ENCODE data around the gene PARP14. TPM values are rescaled to one million over a fixed set of nuclear protein-coding genes. Genes with fewer than 3 reads are reported as not detected.
"Not testable (repeated sequence)": the region's sequence is repeated elsewhere in the genome, so short reads cannot be mapped to it uniquely, and the experiment has no call there.

Gene PARP14
- total RNA-seq, 1 experiment from 2014 or later = 20.3 TPM

DNA sequence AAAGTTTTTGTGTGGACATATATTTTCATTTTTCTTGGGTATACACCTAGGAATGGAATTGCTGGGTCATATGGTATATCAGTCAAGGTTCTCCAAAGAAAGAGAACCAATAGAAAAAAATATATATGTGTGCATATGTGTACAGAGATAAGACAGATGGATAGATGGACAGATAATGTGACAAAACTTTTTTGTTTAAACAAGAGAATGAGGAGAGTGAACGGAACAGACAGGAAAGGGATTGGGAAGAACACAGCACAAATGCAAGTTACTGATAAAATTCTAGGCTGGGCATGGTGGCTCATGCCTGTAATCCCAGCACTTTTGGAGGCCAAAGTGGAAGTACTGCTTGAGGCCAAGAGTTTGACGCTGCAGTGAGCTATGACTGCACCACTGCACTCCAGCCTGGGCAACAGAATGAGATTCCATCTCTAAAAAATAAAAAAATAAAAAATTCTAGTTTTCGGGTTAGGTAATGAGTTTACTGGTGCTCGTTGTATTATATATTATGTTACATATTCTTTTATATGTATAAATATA is 63.0 kb downstream of the PARP14 start:
- in situ Hi-C loops (cut with HindIII; ENCODE audit: low pct_unique_long_range_greater_than_20kb, low sequenced_read_pairs) = no loop called here

DNA sequence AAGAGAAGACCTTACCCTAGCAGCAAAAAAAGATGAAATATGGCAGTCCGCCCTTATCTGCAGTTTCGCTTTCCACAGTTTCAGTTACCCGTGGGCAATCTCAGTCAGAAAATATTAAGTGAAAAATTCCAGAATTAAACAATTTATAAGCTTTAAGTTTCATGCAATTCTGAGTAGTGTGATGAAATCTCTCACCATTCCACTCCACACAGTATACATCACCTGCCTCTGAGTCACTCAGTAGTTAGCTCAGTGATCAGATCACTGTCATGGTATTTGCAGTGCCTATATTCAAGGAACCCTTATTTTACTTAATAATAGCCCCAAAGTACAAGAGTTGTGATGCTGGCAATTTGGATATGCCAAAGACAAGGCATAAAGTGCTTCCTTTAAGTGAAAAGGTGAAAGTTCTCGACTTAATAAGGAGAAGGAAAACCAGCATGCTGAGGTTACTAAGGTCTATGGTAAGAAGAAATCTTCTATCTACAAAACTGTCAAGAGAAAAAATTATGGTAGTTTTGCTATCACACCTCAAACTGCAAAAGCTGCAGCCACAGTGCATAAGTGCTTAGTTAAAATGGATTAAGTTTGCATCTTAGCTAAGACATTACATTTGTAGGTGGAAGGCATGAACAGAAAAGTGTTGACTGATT is 64.9 kb downstream of the PARP14 start:
- DNase-seq (ENCODE audit: low read depth) = no peak
- in situ Hi-C loops (cut with HindIII; ENCODE audit: low pct_unique_long_range_greater_than_20kb, low sequenced_read_pairs) = no loop called here

More for the DNA sequence above, 63.0 kb downstream of the PARP14 start:
- no peak for DNase-seq (ENCODE audit: low read depth)

- DNase-seq (ENCODE audit: low read depth); in situ Hi-C loops (cut with HindIII; ENCODE audit: low pct_unique_long_range_greater_than_20kb, low sequenced_read_pairs): not testable (repeated sequence)
Observed at GRCh38 chr3:122747295-122747694, 66.7 kb downstream of the PARP14 start.

- in situ Hi-C loops (cut with HindIII; ENCODE audit: low pct_unique_long_range_greater_than_20kb, low sequenced_read_pairs) = no loop called here
- no peak for DNase-seq (ENCODE audit: low read depth)
Observed at GRCh38 chr3:122748347-122748746, 67.7 kb downstream of the PARP14 start.

GRCh38 chr3:122754929-122755328 is 74.3 kb downstream of the PARP14 start:
- DNase-seq (ENCODE audit: low read depth) = no peak
- in situ Hi-C loops (cut with HindIII; ENCODE audit: low pct_unique_long_range_greater_than_20kb, low sequenced_read_pairs) = no loop called here

DNA sequence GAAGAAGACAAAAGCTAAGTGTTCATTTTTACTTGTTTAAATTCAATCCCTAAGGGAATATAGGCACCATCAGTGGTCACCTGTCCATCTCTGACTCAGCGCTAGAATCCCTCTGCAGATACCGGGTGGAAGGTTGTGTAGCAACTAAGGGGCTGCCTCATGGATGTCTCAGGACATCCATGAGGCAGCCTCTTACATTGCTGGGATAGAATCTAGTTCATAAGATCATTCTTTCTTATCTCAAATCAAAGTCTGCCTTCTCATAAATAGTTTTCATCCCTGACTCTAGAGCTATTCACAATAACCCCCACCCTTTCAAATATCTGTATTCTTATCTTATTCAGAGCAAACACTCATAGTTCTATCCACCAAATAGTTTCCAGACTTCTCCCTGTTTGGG is 74.9 kb downstream of the PARP14 start:
- in situ Hi-C loops (cut with HindIII; ENCODE audit: low pct_unique_long_range_greater_than_20kb, low sequenced_read_pairs) = no loop called here
- no peak for DNase-seq (ENCODE audit: low read depth)

- DNase-seq (ENCODE audit: low read depth) = no peak
- in situ Hi-C loops (cut with HindIII; ENCODE audit: low pct_unique_long_range_greater_than_20kb, low sequenced_read_pairs) = no loop called here
Observed at GRCh38 chr3:122758877-122759560, 78.4 kb downstream of the PARP14 start.

GRCh38 chr3:122760453-122761271 is 80.0 kb downstream of the PARP14 start:
- in situ Hi-C loops (cut with HindIII; ENCODE audit: low pct_unique_long_range_greater_than_20kb, low sequenced_read_pairs) = no loop called here
- DNase-seq (ENCODE audit: low read depth) = no peak

- in situ Hi-C loops (cut with HindIII; ENCODE audit: low pct_unique_long_range_greater_than_20kb, low sequenced_read_pairs) = no loop called here
- no peak for DNase-seq (ENCODE audit: low read depth)
Observed at GRCh38 chr3:122766430-122766829, 85.8 kb downstream of the PARP14 start.

GRCh38 chr3:122767540-122768372 is 87.1 kb downstream of the PARP14 start:
- DNase-seq (ENCODE audit: low read depth) = no peak
- in situ Hi-C loops (cut with HindIII; ENCODE audit: low pct_unique_long_range_greater_than_20kb, low sequenced_read_pairs) = no loop called here

DNA sequence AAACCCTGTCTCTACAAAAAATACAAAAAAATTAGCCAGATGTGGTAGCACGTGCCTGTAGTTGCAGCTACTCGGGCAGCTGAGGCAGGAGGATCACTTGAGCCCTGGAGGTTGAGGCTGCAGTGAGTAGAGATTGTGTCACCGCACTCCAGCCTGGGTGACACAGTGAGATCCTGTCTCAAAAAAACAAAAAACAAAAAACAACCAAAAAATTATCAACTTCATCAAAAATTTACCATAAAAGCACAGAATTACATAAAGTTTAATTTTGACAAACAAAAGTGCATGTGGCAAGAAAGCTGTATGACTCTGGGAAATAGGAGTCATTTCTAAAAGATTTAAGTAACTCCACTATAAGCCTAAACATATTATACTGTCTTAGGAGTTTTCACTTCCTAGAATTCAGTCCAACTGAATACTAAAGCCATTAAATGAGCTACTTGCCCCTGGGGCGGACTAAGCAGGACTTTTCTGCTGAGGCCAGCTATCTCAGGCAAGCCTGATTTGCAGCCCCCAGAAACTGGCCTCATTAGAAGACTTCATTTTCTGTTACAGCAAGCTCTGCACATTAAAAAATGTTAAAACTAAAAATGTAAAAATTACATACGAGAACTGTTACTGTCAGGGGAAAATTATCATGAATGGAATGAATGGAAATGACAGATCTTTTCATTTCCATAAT is 90.0 kb downstream of the PARP14 start:
- no peak for DNase-seq (ENCODE audit: low read depth)
- in situ Hi-C loops (cut with HindIII; ENCODE audit: low pct_unique_long_range_greater_than_20kb, low sequenced_read_pairs) = no loop called here

- in situ Hi-C loops (cut with HindIII; ENCODE audit: low pct_unique_long_range_greater_than_20kb, low sequenced_read_pairs) = no loop called here
- no peak for DNase-seq (ENCODE audit: low read depth)
Observed at GRCh38 chr3:122772827-122773226, 92.2 kb downstream of the PARP14 start.

- in situ Hi-C loops (cut with HindIII; ENCODE audit: low pct_unique_long_range_greater_than_20kb, low sequenced_read_pairs) = no loop called here
- DNase-seq (ENCODE audit: low read depth) = no peak
Observed at GRCh38 chr3:122773944-122774509, 93.4 kb downstream of the PARP14 start.

- in situ Hi-C loops (cut with HindIII; ENCODE audit: low pct_unique_long_range_greater_than_20kb, low sequenced_read_pairs) = no loop called here
Observed at GRCh38 chr3:122774564-122774963, 93.9 kb downstream of the PARP14 start.

GRCh38 chr3:122776675-122777468 is 96.2 kb downstream of the PARP14 start:
- no peak for DNase-seq (ENCODE audit: low read depth)

More at GRCh38 chr3:122774564-122774963, 93.9 kb downstream of the PARP14 start:
- DNase-seq (ENCODE audit: low read depth) = no peak

GRCh38 chr3:122777563-122777962 is 96.9 kb downstream of the PARP14 start:
- in situ Hi-C loops (cut with HindIII; ENCODE audit: low pct_unique_long_range_greater_than_20kb, low sequenced_read_pairs) = no loop called here
- DNase-seq (ENCODE audit: low read depth) = no peak

More at GRCh38 chr3:122776675-122777468, 96.2 kb downstream of the PARP14 start:
- in situ Hi-C loops (cut with HindIII; ENCODE audit: low pct_unique_long_range_greater_than_20kb, low sequenced_read_pairs) = no loop called here
